Hepatocyte (in vitro differentiated cells): ENCODE measurements around the gene MIPOL1.

ENCODE experiments used
- CTCF ChIP-seq: fragments of 200-600 bp; sonication (generic); IDR thresholded peaks from 2 replicates; pipeline ENCODE4 v1.5.1; 2016; ENCODE audit warnings: antibody characterized with exemption, mild to moderate bottlenecking; ENCODE audit not compliant: poor library complexity
- EZH2 ChIP-seq: fragments of 200-600 bp; sonication (generic); IDR thresholded peaks from 2 replicates; pipeline ENCODE4 v1.6.1; 2016; ENCODE audit warnings: antibody characterized with exemption, mild to moderate bottlenecking, borderline replicate concordance
- EZH2phosphoT487 ChIP-seq: fragments of 200-600 bp; sonication (generic); IDR thresholded peaks from one replicate; pipeline ENCODE4 v1.6.1; 2018; ENCODE audit warnings: antibody characterized with exemption, mild to moderate bottlenecking, low read depth, moderate library complexity; ENCODE audit not compliant: unreplicated experiment, severe bottlenecking

DNA sequence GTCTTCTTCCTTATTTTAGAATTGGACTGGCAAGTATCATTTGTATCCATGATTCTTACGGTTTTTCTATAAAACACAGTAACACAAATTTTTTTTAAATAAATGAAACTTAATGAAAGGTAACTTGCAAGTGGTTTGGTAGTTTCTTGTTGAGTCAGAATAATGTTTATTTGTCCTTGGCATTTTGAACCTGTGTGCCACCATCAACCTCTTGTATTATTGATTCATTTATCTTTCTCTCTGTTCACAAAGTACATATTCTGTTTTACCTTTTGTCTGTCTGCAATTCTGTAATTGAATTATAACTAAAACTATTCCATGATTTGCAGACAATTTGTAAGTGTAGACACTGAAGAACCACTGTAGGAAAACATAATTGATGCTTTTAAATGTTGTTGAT, 54.7 kb downstream of the MIPOL1 start:
- TF ChIP-seq CTCF, result no peak
- no peak for TF ChIP-seq EZH2
- TF ChIP-seq EZH2phosphoT487, result no peak
